HG03565 (cell line): ENCODE results near the gene TMEM60.
"Not testable (repeated sequence)": the region's sequence is repeated elsewhere in the genome, so short reads cannot be mapped to it uniquely, and the experiment has no call there.

Experiments
- ATAC-seq: cut with Tn5 transposase; IDR thresholded peaks from one replicate; pipeline ENCODE4 v1.9.1; 2021; ENCODE audit warnings: mild to moderate bottlenecking, moderate library complexity; ENCODE audit not compliant: unreplicated experiment

Gene TMEM60, protein sequence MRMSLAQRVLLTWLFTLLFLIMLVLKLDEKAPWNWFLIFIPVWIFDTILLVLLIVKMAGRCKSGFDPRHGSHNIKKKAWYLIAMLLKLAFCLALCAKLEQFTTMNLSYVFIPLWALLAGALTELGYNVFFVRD

DNA sequence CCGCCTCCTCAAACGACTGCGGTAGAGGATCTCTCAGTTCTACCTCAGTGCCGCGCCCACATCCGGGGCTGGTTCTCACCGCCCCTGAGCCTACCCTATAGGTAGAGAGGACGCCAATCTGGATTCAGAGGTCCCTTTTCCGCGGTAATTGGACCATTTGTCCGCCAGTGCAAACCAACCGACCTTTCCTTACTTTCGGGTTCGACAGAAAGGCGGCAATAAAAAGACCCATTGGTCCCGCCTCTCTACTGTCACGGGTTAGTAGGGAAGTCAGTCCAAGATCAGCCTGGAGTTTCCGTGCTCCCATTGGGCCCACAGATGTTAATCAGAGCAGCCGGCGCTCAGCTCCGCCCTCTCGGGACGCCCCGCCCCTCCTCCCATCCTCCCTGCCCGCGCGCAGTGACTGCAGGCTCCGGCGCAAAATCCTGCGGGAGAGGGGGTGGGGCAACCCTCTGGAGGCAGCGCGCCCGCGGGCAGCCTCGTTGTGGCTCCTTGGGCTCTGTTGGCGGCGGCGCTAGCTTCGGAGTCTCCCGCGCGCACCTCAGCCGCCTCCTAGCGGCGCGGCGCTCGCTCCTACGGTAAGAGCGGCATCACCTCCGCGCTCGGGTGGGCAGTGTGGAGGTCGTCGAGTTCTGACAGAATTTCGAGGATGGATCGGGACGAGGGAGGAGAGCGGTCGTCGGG lies at the start of gene TMEM60, which contains the start of gene PHTF2:
Gene TMEM60, minus strand, starts transcription at position 41 of the 684 bp plus-strand sequence. CDS start 4,061 bp downstream, outside the sequence.
Gene PHTF2, plus strand, starts transcription at position 380 of the 684 bp plus-strand sequence.
- peak; percentile 82 for ATAC-seq

DNA sequence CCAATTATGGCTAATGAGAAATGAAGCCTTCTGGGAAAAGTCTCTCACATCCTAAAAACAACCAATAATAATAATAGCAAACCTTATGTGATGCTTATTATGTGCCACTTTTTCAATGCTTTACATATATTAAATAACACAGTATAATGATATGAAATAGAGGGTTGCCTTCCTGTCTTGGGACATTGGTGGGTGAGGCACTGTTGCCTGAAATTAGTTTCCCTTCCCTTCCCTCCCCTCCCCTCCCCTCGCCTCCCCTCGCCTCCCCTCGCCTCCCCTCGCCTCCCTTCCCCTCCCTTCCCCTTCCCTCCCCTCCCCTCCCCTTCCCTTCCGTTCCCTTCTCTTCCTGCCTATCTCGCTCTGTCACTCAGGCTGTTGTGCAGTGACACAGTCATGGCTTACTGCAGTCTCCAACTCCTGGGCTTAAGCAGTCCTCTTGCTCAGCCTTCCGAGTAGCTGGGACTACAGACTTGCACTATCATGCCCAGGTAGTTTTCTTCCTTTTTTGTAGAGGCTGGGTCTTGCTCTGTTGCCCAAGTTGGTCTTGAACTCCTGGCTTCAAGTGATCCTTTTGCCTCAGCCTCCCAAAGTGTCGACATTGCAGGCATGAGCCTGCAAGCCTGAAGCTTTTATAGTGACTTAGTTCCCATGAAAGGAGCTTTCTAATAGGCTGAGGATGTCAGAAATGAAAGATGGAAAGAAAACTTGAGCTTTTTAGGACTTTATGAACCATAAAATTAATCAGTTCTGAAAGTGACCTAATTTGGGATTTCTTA lies 48.3 kb upstream of the TMEM60 start:
- ATAC-seq: no peak

DNA sequence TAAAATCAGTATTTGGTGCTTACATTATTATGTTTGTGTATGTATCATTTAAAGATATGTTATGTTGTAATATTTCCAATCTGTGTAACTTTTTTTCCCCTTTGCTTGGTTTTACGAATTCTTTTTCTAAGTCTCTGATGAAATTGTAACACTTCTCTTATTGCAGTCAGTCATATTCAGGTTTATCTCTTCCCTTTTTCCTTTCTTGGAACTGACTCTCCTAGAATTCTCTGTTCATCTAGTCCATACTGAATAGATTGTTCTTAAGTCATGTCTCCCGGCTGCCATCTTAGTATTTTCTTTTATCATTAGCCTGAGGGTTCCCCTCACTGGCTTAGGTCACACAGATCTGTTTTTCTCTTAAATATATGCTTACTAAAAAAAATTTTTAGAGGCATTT lies 45.0 kb upstream of the TMEM60 start:
- ATAC-seq: no peak

DNA sequence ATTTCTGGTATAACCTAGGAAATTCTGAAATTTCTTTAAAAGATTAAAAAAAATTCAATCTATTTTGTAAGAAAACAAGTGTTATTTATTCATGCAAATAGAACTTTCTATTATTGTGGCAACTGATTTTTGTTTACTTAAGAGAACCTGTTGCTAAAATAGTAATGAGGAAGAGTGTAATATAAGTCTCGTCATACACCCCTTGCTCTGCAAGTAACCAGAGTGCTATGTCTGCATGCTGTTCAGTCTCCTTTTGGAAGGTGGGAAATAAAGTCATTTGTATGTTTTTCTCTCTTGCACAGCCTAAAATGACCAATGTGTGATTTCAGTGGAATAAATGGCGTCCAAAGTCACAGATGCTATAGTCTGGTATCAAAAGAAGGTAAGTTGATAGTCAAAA lies 41.7 kb upstream of the TMEM60 start:
- ATAC-seq: no peak

DNA sequence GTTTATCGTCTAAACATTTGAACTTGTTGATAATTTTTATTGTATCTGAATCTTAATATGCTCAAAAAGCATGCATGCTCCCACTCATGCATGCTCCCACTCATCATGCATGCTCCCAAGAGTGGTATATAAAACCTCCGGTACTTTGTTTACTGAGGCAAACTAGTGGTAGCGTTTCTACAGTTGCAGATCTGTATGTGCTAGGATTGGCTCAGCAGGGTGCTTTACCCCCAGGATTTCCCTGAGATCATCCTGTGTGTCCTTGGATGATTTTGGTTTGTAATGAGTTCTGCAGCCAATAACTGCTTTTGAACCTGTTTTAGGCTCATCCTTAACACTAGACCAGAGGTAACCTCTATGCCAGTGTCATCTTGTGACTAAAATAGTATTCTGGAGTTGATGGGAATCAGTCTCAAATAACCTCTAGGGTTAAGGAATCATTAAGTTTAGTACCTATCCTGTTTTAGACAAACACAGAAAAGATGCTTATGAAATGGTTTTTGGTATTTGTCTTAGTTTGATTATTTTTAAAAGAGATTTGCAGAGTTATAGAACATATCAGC lies 40.8 kb upstream of the TMEM60 start:
- ATAC-seq: no peak

DNA sequence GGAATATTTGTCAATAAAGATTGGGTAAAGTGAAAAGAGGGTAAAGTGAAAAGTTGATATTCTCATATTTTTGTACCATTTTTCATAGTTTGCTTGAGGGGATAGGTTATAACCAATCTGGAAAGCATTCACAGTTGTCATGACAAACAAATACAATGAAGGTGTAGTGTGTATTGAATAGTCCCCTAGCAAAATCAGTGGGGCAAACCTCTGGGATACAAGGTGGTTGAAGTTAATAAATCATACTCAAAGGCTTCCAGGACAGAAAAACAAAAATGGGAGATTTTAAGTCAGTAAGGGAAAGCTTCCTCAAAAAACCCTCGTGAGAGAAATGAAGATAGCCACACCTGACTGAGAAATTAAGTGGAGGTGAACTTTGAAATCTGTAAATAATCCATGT lies 39.7 kb upstream of the TMEM60 start:
- ATAC-seq: no peak

DNA sequence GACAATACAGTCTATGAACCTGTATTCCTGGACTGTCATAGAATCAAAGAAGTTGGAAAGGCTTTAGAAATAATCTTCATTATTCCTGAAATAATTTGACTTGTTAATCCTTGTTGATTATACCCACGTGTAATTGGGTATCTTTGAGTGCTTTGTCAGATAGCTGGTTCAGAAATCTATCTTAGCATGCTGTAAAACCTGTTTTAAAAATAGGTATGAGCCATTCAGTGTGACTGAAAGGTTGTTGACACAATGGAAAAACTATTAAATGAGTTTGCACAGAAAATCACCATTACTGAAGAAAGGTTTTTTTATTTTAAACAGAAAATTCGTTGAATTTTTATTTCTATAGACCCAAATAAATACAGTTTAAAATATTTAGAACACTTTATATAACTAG lies 39.0 kb upstream of the TMEM60 start:
- ATAC-seq: no peak

DNA sequence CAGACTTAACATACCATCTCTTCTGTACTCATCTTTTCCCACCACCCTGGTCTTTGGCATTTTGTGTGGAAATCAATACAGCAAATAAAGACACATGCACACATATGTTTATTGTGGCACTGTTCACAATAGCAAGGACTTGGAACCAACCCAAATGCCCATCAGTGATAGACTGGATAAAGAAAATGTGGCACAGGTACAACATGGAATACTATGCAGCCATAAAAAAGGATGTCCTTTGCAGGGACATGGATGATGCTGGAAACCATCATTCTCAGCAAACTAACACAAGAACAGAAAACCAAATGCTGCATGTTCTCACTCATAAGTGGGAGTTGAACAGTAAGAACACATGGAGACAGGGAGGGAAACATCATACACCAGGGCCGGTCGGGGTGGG lies 38.2 kb upstream of the TMEM60 start:
- not testable (repeated sequence) for ATAC-seq

DNA sequence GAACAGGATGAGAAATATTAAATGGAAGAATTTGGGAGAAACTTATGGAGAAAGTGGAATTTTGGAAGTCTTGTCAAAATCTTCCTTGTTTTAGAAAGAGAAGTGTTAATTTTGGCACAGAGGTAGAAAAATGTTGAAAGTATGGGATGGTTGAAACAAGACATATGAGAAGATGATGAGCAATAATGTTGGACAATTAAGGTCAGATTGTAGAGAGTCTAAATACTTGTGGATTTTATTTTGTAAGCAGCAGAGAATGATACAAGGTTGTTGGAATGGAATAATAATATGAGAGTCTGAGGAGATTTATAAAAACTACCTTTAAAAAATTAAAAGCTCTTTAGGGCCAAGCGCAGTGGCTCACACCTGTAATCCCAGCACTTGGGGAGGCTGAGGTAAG lies 34.9 kb upstream of the TMEM60 start:
- no peak for ATAC-seq

DNA sequence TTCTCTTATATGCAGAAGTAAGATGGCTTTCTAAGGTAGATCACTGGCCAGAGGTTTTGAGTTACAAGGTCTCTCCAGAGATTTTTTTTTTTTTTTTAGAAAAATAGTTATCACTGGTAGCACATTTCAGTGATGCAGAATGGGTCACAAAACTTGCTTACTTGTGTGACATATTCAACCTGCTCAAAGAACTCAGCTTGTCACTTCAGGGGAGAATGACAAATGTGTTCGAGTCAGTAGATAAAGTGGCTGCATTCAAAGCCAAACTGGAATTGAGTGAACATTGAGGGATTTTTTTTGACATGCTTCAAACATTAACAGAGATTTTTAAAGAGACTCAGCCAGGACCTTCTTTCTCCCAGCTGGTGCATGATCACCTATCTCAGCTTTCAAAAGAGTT lies 33.7 kb upstream of the TMEM60 start:
- ATAC-seq: no peak

DNA sequence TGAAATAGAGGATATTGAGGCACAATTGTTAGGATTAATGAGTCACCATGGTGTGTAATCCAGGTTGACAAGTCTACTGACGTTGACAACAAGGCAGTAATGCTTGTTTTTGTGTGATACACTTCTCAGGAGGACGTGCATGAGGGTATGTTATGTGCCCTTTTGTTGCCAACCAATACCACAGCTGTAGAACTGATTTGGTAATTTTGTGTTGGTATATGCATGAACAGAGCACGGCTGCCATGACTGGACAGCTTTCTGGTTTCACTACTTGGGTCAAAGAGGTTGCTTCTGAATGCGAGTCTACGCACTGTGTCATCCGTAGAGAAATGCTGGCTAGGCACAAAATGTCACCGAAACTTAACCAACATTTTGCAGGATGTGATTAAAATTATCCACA lies 33.2 kb upstream of the TMEM60 start:
- no peak for ATAC-seq

DNA sequence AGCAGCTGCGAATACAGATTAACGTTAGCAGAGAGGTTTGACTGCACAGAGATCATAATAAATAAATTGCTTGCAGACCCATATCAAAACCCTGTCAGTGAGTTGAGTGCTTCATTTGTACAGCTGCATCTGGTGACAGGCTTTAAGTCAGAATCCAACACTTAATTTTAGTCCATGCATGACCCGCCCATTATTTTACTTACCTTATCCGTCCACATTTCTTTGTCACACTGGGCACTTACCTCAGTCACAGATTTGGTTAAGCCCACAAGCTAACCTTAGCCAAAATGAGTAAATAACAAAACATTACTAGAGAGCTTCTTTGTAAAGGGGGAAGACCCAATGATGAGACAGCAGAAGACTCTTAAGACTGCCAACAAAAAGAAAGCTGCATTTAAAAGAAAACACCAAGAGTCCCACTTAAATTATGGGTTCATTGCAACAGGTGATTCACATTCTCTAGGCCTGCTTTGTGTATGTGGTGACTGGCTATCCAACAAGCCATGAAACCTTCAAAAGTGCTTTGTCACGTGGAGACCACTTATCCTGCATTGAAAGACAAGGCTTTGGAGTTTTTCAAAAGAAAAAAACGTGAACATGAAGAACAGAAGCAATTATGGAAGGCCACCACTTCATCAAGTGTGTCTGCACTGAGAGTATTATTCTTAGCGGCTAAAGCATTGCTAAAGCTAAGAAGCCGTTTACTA lies 32.6 kb upstream of the TMEM60 start:
- ATAC-seq: no peak

DNA sequence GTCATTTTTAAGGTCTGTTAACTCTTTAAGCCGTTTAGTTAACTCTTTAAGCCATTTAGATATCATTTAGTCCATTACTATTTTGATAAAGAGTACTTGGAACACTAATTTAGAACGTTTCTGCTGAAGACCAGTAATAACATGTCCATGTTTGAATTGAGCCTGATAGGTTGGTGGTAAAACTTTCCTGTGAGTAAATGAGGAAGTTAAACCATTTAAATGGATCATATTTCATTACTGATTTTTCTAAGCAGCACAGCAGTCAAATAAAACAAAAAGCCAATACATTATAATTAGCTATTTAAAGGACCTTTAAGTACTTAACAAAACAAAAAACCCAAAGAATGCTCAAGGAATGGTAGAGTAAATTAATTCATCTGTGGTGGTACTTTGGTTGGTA lies 29.8 kb upstream of the TMEM60 start:
- no peak for ATAC-seq

DNA sequence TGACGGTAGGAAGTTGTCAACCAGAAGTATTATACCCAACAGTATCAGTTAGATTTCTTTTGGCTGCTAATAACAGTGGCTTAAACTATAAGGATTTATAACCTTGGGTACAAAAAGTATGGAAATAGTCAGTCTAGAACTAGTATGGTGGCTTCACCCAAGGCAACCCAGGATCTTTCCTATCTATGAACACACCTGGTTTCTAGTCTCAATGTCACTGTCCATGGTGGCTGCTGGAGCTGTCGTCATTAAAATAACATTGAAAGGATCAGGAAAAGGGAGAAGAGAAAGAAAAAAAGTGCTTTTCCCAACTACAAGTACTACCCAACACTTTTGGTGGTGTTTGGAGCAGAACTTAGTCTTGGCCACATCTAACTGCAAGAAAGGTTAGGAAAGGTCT lies 28.1 kb upstream of the TMEM60 start:
- no peak for ATAC-seq

DNA sequence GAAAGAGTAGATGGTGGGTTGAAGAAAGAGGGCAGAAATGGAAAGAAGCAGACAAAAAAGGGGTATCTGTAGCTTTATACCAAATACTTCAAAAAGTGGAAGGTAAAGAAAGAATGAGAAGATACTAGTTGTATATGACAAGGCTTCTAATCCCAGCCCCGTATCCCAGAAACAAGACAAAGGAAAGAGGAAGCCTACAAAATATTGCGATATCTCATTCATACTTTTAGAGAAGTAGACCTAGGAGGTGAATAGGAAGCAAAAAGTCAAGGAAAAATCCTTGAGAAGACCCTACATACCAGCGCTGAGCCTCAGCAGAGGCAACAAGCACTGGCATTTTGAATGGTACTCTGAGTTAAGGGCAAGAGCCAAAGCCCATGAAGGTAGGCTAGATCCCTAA lies 26.9 kb upstream of the TMEM60 start:
- ATAC-seq: no peak

DNA sequence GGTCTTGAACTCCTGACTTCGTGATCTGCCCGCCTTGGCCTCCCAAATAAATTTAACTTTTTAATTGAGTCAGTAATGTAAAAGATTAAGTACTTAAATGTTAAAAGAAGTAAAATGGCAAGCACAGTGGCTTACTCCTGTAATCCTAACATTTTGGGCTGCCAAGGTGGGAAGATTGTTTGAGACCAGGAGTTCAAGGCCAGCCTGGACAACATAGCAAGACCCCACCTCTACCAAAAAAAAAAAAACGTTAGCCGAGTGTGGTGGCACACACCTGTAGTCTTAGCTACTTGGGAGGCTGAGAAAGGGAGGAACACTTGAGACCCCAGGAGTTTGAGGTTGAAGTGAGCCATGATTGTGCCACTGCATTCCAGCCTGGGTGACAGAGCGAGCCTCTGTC lies 26.4 kb upstream of the TMEM60 start:
- ATAC-seq: no peak

DNA sequence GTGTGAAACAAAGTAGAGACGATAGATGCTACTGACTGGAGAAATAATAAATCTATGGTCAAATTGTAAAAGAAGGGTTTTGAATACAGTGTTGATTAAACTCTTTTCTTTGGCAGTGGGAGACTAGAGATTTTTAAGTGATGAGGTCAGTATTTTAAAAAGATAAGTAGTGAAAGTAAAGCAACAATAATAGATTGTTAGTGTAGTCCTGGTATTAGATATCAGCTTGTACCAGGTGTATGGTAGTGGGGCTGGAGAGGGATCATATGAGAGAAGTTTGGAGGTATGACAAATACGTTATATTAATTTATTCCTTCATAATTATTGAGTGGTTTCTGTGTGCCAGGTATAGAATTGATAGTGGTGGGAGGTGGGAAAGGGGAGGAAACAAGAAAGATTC lies 25.6 kb upstream of the TMEM60 start:
- no peak for ATAC-seq

DNA sequence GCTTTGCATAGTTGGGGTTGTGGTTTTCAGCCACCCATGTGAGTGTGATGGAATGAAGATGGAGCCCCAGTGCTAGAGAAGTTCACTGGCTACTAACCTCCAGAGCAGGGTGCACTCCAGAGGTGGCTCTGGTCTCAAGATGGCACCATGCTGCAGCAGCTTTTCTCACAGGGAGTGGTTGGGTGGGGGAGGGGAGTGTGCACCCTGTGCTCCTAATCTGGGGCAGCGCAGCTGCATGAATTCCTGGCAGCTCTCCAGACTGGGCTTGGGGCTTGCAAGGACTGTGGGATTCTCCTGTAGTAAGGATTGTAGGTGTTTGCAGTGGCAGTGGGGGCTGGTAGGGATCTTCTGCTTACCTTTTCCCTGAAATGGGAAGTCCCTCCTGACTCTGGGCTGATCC lies 24.0 kb upstream of the TMEM60 start:
- no peak for ATAC-seq

DNA sequence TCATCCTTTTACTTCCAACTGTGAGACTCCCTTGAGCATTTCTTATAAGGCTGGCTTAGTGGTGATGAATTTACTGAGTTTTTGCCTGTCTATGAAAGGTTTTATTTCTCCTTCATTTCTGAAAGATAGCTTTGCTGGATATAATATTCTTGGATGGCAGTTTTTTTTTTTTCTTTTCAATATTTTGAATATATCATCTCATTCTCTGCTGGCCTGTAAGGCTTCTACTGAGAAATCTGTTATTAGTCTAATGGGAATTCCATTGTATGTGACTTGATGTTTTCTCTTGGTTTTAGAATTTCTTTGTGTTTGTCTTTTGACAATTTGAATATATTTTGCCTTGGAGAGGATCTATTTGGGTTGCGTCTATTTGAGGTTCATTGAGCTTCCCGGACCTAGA lies 22.7 kb upstream of the TMEM60 start:
- ATAC-seq: no peak

DNA sequence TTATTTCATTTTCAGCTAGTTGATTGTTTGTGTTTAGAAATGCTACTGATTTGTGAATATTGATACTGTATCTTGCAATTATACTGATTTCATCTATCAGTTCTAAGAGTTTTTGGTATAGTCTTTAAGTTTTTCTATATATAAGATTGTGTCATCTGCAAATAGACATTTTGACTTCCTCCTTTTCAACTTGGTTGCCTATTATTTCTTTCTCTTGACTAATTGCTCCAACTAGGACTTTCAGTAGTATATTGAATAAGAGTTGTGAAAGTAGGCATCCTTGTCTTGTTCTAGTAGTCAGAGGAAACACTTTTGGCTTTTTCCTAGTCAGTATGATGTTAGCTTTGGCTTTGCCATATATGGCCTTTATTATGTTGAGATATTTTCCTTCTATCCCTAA lies 20.8 kb upstream of the TMEM60 start:
- no peak for ATAC-seq

DNA sequence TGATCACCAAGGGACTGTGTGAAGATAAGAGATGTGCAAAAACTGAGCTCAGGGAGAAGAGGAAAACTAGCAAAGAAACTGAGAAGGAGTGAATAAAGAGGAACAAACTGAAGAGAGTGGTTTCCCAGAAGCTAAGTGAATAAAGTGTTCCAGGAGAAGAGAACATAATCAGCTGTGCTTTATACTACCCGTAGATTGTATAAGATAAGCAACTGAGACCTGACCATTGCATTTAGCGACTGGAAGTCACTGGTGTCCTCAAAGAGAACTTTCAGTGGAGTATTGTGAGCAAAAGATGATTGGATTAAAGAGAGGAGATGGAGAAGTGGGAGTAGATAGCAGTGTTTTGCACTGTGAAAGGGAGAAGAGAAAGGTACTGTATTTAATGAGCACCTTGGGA lies 14.9 kb upstream of the TMEM60 start:
- no peak for ATAC-seq
